Endothelial cell of umbilical vein (primary cell): Measurements from ENCODE around the gene ATP13A3. TPM values are rescaled to one million over a fixed set of nuclear protein-coding genes. Genes with fewer than 3 reads are reported as not detected.

Experiments
- BruUV-seq: library from RNA; stranded (reverse); fragments of 400-500 nt; replicated peaks from 2 replicates; lab custom pipeline; 2021; lab: Mats Ljungman, UMichigan
- CTCF ChIA-PET: fragments of 300-600, 350-600 bp; sonication (Branson Sonifier 250); formaldehyde crosslinking; loops from one replicate; lab custom pipeline; 2021; ENCODE audit warnings: antibody characterized with exemption, inconsistent platforms; lab: Charles Lee
- POLR2A ChIA-PET: fragments of 300-600, 350-600 bp; sonication (Branson Sonifier 250); formaldehyde crosslinking; loops from one replicate; lab custom pipeline; 2021; ENCODE audit warnings: antibody characterized with exemption, inconsistent platforms; lab: Charles Lee
- DNase-seq: peaks from one replicate; pipeline ENCODE4 v3.0.0-alpha.2; 2011; ENCODE audit warnings: low read depth, low spot score
- FAIRE-seq: peaks from 2 replicates; lab custom pipeline; 2011; peaks lifted over from hg19 to GRCh38; lab: Jason Lieb, UNC
- H2AFZ ChIP-seq: 2 replicates; pipeline ENCODE4 v1.6.0; 2012; ENCODE audit warnings: low read depth, low read length, control low read depth, inconsistent platforms
- H3K27ac ChIP-seq: 2 replicates; pipeline ENCODE4 v1.5.1; 2011; ENCODE audit warnings: low read depth, mild to moderate bottlenecking, control low read depth, low read length, moderate library complexity; ENCODE audit not compliant: insufficient read depth
- H3K27me3 ChIP-seq, 2 experiments: 2 replicates each; pipeline versions ENCODE4 v1.6.0 to v1.6.1; 2011; ENCODE audit warnings: low read length in 2 of 2, mixed read lengths in 1 of 2; ENCODE audit not compliant: control insufficient read depth in 2 of 2, insufficient read depth in 2 of 2
- H3K36me3 ChIP-seq, 2 experiments: 2 replicates in 1 of 2; 3 replicates in 1 of 2; pipeline ENCODE4 v1.5.1; 2011; ENCODE audit warnings: low read length in 2 of 2, mild to moderate bottlenecking in 1 of 2, moderate library complexity in 1 of 2; ENCODE audit not compliant: control insufficient read depth in 2 of 2, insufficient read depth in 2 of 2; ENCODE audit errors: extremely low read depth in 1 of 2
- H3K4me1 ChIP-seq: 3 replicates; pipeline ENCODE4 v1.5.1; 2011; ENCODE audit warnings: mild to moderate bottlenecking, low read length; ENCODE audit not compliant: control insufficient read depth, insufficient read depth; ENCODE audit errors: extremely low read depth
- H3K4me2 ChIP-seq: 2 replicates; pipeline ENCODE4 v1.6.1; 2011; ENCODE audit warnings: low read length, control low read depth, mixed read lengths; ENCODE audit not compliant: insufficient read depth
- H3K4me3 ChIP-seq, 3 experiments: fragments of 200-600 bp in 1 of 3; sonication (generic), shearing (Covaris generic) in 1 of 3; replicated peaks in 1 of 3; 2 replicates each; pipeline ENCODE4 v1.5.1; 2011 to 2016; ENCODE audit warnings: control low read depth in 3 of 3, low read length in 3 of 3, mild to moderate bottlenecking in 2 of 3, inconsistent platforms in 1 of 3, low read depth in 1 of 3, moderate library complexity in 1 of 3; ENCODE audit not compliant: insufficient read depth in 1 of 3
- H3K79me2 ChIP-seq: 2 replicates; pipeline ENCODE4 v1.6.0; 2012; ENCODE audit warnings: low read length, inconsistent platforms; ENCODE audit not compliant: control insufficient read depth, insufficient read depth
- H3K9ac ChIP-seq: replicated peaks from 2 replicates; pipeline ENCODE3; 2011; ENCODE audit warnings: low read length, control low read depth; ENCODE audit not compliant: insufficient read depth; ENCODE audit errors: extremely low read depth
- H3K9me1 ChIP-seq: replicated peaks from 3 replicates; pipeline ENCODE4 v1.6.0; 2011; ENCODE audit warnings: mild to moderate bottlenecking, low read length; ENCODE audit not compliant: control insufficient read depth, insufficient read depth; ENCODE audit errors: extremely low read depth
- H3K9me3 ChIP-seq: replicated peaks from 2 replicates; pipeline ENCODE4 v1.5.1; 2012; ENCODE audit warnings: low read length, inconsistent platforms; ENCODE audit not compliant: control insufficient read depth, insufficient read depth
- H4K20me1 ChIP-seq: replicated peaks from 2 replicates; pipeline ENCODE3; 2011; ENCODE audit warnings: mild to moderate bottlenecking, low read length; ENCODE audit not compliant: control insufficient read depth, insufficient read depth; ENCODE audit errors: extremely low read depth
- EZH2 ChIP-seq: IDR thresholded peaks from 2 replicates; pipeline ENCODE4 v1.6.1; 2012; ENCODE audit warnings: borderline replicate concordance, low read depth, mild to moderate bottlenecking, moderate library complexity, low read length, inconsistent platforms; ENCODE audit not compliant: severe bottlenecking
- FOS ChIP-seq: IDR thresholded peaks from 2 replicates; pipeline ENCODE4 v1.6.1; 2011; ENCODE audit warnings: mild to moderate bottlenecking, low read length, moderate library complexity, borderline replicate concordance; ENCODE audit not compliant: insufficient read depth
- GATA2 ChIP-seq: IDR thresholded peaks from 2 replicates; pipeline ENCODE4 v1.7.0; 2011; ENCODE audit warnings: low read depth, mild to moderate bottlenecking, moderate library complexity, mixed read lengths, low read length; ENCODE audit not compliant: insufficient read length, insufficient read depth
- POLR2A ChIP-seq: IDR thresholded peaks from 2 replicates; pipeline ENCODE4 v1.6.1; 2012; ENCODE audit warnings: low read depth, mild to moderate bottlenecking, control low read depth, low read length
- dilution Hi-C: fragments of 300-500 bp; cut with MboI; formaldehyde crosslinking; loops from one replicate; pipeline ENCODE4 v1.15.0; 2019; ENCODE audit warnings: low sequenced_read_pairs; ENCODE audit not compliant: extremely low pct_ligation_motif_present
- intact Hi-C: fragments of 100-400 bp; cut with micrococcal nuclease; formaldehyde crosslinking; loops from one replicate; pipeline ENCODE4 v1.10.0; 2022
- polyA plus RNA-seq, 4 experiments: library from polyadenylated mRNA; depleted of rRNA in 3 of 4; stranded (reverse) in 3 of 4; unstranded in 1 of 4; fragments of >200 nt; gene quantifications; 2 replicates each; pipeline versions ENCODE4 v1.2.1 to v1.2.3, GENCODE V29; 2011 to 2012; ENCODE audit warnings: missing spikeins in 1 of 4
- total RNA-seq: library from RNA; stranded (reverse); gene quantifications from 2 replicates; pipeline ENCODE4 v1.2.3, GENCODE V29; 2021
- TF ChIP-seq, protein P1 (sequence below), 2 donors: IDR thresholded peaks; 1 replicate in 1 of 2; 2 replicates in 1 of 2; pipeline ENCODE4 v1.5.1; 2011; ENCODE audit warnings: low read length in 2 of 2, mild to moderate bottlenecking in 2 of 2, moderate library complexity in 2 of 2, control low read depth in 1 of 2, inconsistent platforms in 1 of 2, low read depth in 1 of 2; ENCODE audit not compliant: insufficient read depth in 1 of 2; ENCODE audit errors: extremely low read depth in 1 of 2
- TF ChIP-seq, protein P2 (sequence below): IDR thresholded peaks from 2 replicates; pipeline ENCODE4 v1.6.1; 2011; ENCODE audit not compliant: insufficient read depth, insufficient read length

ATP13A3 gene
- total and polyA plus RNA-seq, 2 donors (not counting 3 experiments of a cell fraction or from before 2014, with no cell fraction given), result 12.0 to 59.0 TPM

DNA sequence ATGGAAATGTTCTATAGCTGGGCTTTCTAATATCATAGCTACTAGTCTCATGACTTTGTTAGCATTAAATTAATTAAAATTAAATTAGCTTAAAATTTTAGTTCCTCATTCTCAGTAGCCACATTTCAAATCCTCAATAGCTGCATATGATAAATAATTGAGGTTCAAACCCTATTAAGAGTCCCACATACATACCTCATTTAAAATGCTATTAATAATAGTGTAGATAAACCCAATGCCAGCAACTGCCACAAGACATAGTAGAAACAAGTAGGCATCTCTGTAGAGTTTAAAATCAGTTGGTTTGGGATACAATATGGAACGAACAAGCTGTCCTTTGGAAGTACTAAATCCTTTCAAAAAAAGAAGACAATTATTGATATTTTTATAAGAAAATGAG is 39.1 kb downstream of the ATP13A3 start:
- ChIA-PET CTCF (interaction anchor here (0.7 to 2.7 kb wide), 6 partner anchors 19 to 147 kb away, joined by 3 to 12 read pairs (median 5); partner anchors contain the start of gene GP5), POLR2A (no interaction called here)
- Histone ChIP-seq H4K20me1 (no peaks in the 10 kb centered on the region), H3K79me2 (no peaks in the 10 kb centered on the region), H3K27ac (no peak overlapping the region), H3K4me2 (no peak overlapping the region), H3K9ac (no peak overlapping the region), H2AFZ (no peak overlapping the region), H3K9me1 (no peaks in the 10 kb centered on the region), H3K4me1 (no peaks in the 10 kb centered on the region), H3K9me3 (no peaks in the 10 kb centered on the region), H3K4me3 (no peak overlapping the region), H3K36me3 (peaks cover 7 to 12% of the 10 kb centered on the region in 2 experiments), H3K27me3 (no peaks in the 10 kb centered on the region)
- DNase-seq, result no peak
- BruUV-seq, result no TSS peak
- intact Hi-C loops (no loop called here), dilution Hi-C loops (no loop called here)
- TF ChIP-seq EZH2 (no peak), FOS (no peak), POLR2A (no peak), GATA2 (no peak)
- TF ChIP-seq, protein P1, sequence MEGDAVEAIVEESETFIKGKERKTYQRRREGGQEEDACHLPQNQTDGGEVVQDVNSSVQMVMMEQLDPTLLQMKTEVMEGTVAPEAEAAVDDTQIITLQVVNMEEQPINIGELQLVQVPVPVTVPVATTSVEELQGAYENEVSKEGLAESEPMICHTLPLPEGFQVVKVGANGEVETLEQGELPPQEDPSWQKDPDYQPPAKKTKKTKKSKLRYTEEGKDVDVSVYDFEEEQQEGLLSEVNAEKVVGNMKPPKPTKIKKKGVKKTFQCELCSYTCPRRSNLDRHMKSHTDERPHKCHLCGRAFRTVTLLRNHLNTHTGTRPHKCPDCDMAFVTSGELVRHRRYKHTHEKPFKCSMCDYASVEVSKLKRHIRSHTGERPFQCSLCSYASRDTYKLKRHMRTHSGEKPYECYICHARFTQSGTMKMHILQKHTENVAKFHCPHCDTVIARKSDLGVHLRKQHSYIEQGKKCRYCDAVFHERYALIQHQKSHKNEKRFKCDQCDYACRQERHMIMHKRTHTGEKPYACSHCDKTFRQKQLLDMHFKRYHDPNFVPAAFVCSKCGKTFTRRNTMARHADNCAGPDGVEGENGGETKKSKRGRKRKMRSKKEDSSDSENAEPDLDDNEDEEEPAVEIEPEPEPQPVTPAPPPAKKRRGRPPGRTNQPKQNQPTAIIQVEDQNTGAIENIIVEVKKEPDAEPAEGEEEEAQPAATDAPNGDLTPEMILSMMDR (IDR thresholded peaks at IDR 0.05; ENCODE audit: extremely low read depth in 1 of 2, insufficient read depth in 1 of 2, low read depth in 1 of 2, low read length in 2 of 2), result no peak
- TF ChIP-seq, protein P2, sequence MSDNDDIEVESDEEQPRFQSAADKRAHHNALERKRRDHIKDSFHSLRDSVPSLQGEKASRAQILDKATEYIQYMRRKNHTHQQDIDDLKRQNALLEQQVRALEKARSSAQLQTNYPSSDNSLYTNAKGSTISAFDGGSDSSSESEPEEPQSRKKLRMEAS, result no peak
- no peak for FAIRE-seq
